A549 (cell line): ENCODE results near the gene SFRP5. TPM values are rescaled to one million over a fixed set of nuclear protein-coding genes. Genes with fewer than 3 reads are reported as not detected.

Source experiments
- ATAC-seq, 2 experiments: fragments of 200-7000 bp in 1 of 2; fragments of >200 bp in 1 of 2; cut with Nextera tagmentation in 1 of 2; cut with Tn5 transposase in 1 of 2; 3 replicates each; pipeline versions ENCODE4 v1.8.0 to v1.9.1; 2018 to 2020; ENCODE audit warnings: mild to moderate bottlenecking in 1 of 2, moderate library complexity in 1 of 2
- CTCF ChIA-PET: fragments of 300-600 bp; sonication (Branson Sonifier 250); formaldehyde crosslinking; extraction: SDS; loops from one replicate; lab custom pipeline; 2021; ENCODE audit warnings: antibody characterized with exemption, inconsistent platforms; lab: Yijun Ruan, JAX
- POLR2A ChIA-PET: fragments of 350-600 bp; formaldehyde crosslinking; extraction: SDS; loops from one replicate; lab custom pipeline; 2021; ENCODE audit warnings: antibody characterized with exemption, inconsistent platforms; lab: Yijun Ruan, JAX
- DNase-seq, 2 experiments: peaks; one replicate each; pipeline versions ENCODE4 v3.0.0 to v3.0.0-alpha.2; 2011 to 2016; ENCODE audit warnings: low read depth in 1 of 2, low spot score in 1 of 2
- FAIRE-seq: peaks from 2 replicates; lab custom pipeline; 2011; peaks lifted over from hg19 to GRCh38; lab: Jason Lieb, UNC
- H3K27ac ChIP-seq, 2 experiments: fragments of >200 bp; sonication (Bioruptor Twin); formaldehyde crosslinking; 3 replicates each; pipeline ENCODE4 v1.5.1; 2016 to 2017
- H3K4me1 ChIP-seq: fragments of >200 bp; sonication (Bioruptor Twin); formaldehyde crosslinking; 3 replicates; pipeline ENCODE4 v1.6.1; 2016
- H3K4me2 ChIP-seq: fragments of >200 bp; sonication (Bioruptor Twin); formaldehyde crosslinking; 3 replicates; pipeline ENCODE4 v1.6.1; 2016
- H3K4me3 ChIP-seq: fragments of >200 bp; sonication (Bioruptor Twin); formaldehyde crosslinking; 3 replicates; pipeline ENCODE4 v1.5.1; 2016
- H3K9me3 ChIP-seq: fragments of >200 bp; sonication (Bioruptor Twin); formaldehyde crosslinking; 3 replicates; pipeline ENCODE4 v1.6.1; 2016
- ATOH8 ChIP-seq: fragments of 250-450 bp; sonication (Bioruptor Pico); IDR thresholded peaks from 2 replicates; pipeline ENCODE4 v1.5.0; 2020; ENCODE audit warnings: low read depth, mild to moderate bottlenecking, moderate library complexity
- ELK1 ChIP-seq: fragments of 150-350 bp; IDR thresholded peaks from 2 replicates; pipeline ENCODE4 v1.6.1; 2014; ENCODE audit warnings: low read depth, mild to moderate bottlenecking, low read length
- EP300 ChIP-seq, 2 experiments: fragments of >200 bp; sonication (Bioruptor Twin); formaldehyde crosslinking; IDR thresholded peaks; 2 replicates in 1 of 2; 3 replicates in 1 of 2; pipeline ENCODE4 v1.6.1; 2016 to 2017
- FOSL2 ChIP-seq, 2 experiments: fragments of 450-650 bp in 1 of 2; fragments of >200 bp in 1 of 2; sonication (Bioruptor Twin) in 1 of 2; formaldehyde crosslinking; IDR thresholded peaks; 2 replicates each; pipeline versions ENCODE4 v1.5.0 to v1.6.1; 2016 to 2020; ENCODE audit warnings: mild to moderate bottlenecking in 1 of 2, moderate library complexity in 1 of 2
- GATA3 ChIP-seq: IDR thresholded peaks from 2 replicates; pipeline ENCODE4 v1.6.1; 2012; ENCODE audit warnings: borderline replicate concordance
- HDAC2 ChIP-seq: fragments of 200-600 bp; sonication (generic); IDR thresholded peaks from 2 replicates; pipeline ENCODE4 v1.6.1; 2016
- HEYL ChIP-seq: fragments of 250-450 bp; sonication (Bioruptor Pico); IDR thresholded peaks from 2 replicates; pipeline ENCODE4 v1.8.0; 2021; ENCODE audit warnings: mild to moderate bottlenecking, moderate library complexity
- HOXB5 ChIP-seq: fragments of 250-450 bp; sonication (Bioruptor Pico); IDR thresholded peaks from 2 replicates; pipeline ENCODE4 v1.5.0; 2020; ENCODE audit warnings: mild to moderate bottlenecking, moderate library complexity
- JUN ChIP-seq, 2 experiments: fragments of >200 bp; sonication (Bioruptor Twin); formaldehyde crosslinking; IDR thresholded peaks; 2 replicates in 1 of 2; 3 replicates in 1 of 2; pipeline ENCODE4 v1.6.1; 2016 to 2017
- KDM5A ChIP-seq: fragments of 200-600 bp; sonication (generic); IDR thresholded peaks from 2 replicates; pipeline ENCODE4 v1.6.1; 2016; ENCODE audit warnings: antibody characterized with exemption, mild to moderate bottlenecking
- MAZ ChIP-seq: fragments of 150-350 bp; IDR thresholded peaks from 2 replicates; pipeline ENCODE4 v1.6.1; 2014; ENCODE audit warnings: antibody characterized with exemption, low read depth, low read length, borderline replicate concordance
- NPAS2 ChIP-seq: fragments of 250-450 bp; sonication (Bioruptor Pico); IDR thresholded peaks from 2 replicates; pipeline ENCODE4 v1.8.0; 2022; ENCODE audit warnings: mild to moderate bottlenecking, moderate library complexity, borderline replicate concordance
- POLR2AphosphoS2 ChIP-seq: conservative IDR thresholded peaks from 2 replicates; pipeline ENCODE4 v1.6.1; 2012; ENCODE audit warnings: low read length, improper control_type of control experiment, inconsistent platforms
- RAD21 ChIP-seq, 2 experiments: fragments of >200 bp in 1 of 2; sonication (Bioruptor Twin) in 1 of 2; formaldehyde crosslinking in 1 of 2; IDR thresholded peaks in 1 of 2; conservative IDR thresholded peaks in 1 of 2; 2 replicates in 1 of 2; 3 replicates in 1 of 2; pipeline ENCODE4 v1.6.1; 2012 to 2018; ENCODE audit warnings: inconsistent platforms in 1 of 2
- REST ChIP-seq: fragments of 200-600 bp; sonication (generic); IDR thresholded peaks from 2 replicates; pipeline ENCODE4 v1.6.1; 2016; ENCODE audit warnings: antibody characterized with exemption, mild to moderate bottlenecking, moderate library complexity
- RNF2 ChIP-seq: fragments of 200-600 bp; sonication (generic); IDR thresholded peaks from 2 replicates; pipeline ENCODE4 v1.6.1; 2016; ENCODE audit warnings: low read depth, mild to moderate bottlenecking, antibody characterized with exemption, moderate library complexity, borderline replicate concordance
- TP53 ChIP-seq: fragments of 250-450 bp; sonication (Bioruptor Pico); IDR thresholded peaks from 2 replicates; pipeline ENCODE4 v1.5.0; 2021; ENCODE audit warnings: mild to moderate bottlenecking, moderate library complexity
- USF2 ChIP-seq: fragments of 450-650 bp; IDR thresholded peaks from 2 replicates; pipeline ENCODE4 v1.6.1; 2014; ENCODE audit warnings: antibody characterized with exemption
- ZSCAN20 ChIP-seq: fragments of 250-450 bp; sonication (Bioruptor Pico); IDR thresholded peaks from 2 replicates; pipeline ENCODE4 v1.8.0; 2022; ENCODE audit warnings: mild to moderate bottlenecking, moderate library complexity
- WGBS: methylation state at CpG from one replicate; pipeline ENCODE4 v1.1.6; 2017; ENCODE audit errors: missing lambda C conversion rate; 5-methylcytosine and 5-hydroxymethylcytosine counted together
- polyA plus RNA-seq, 4 experiments: library from polyadenylated mRNA; depleted of rRNA in 3 of 4; stranded (reverse); fragments of >200 nt; fragmentation: RNase III in 1 of 4; extraction: RNeasy Plus Mini Kit Qiagen cat#74134 plus additional on column Dnase treatment in 1 of 4; gene quantifications; 2 replicates in 3 of 4; 3 replicates in 1 of 4; pipeline ENCODE4 v1.2.3, GENCODE V29; 2011 to 2017

The SFRP5 gene
- polyA plus RNA-seq, 2 of the 4 experiments (the other 2 are of a cell fraction), result 0.50 to 1.2 TPM

- no peak for TF ChIP-seq ATOH8 (CRISPR knock-in tag)
These were observed 23.7 kb downstream of the SFRP5 start (continued) for GRCh38 chr10:97748116-97748515.

- FAIRE-seq (no peak), DNase-seq (no peak), ATAC-seq (no peak)
- no peak for TF ChIP-seq KDM5A
- TF ChIP-seq HDAC2, result no peak
- no peak for TF ChIP-seq EP300 (IDR thresholded peaks at IDR 0.05)
- POLR2A ChIA-PET, result interaction anchor here (0.9 kb wide), 1 partner anchor 11 kb away, joined by 4 read pairs; the partner anchor contains the start of gene ZFYVE27
- H3K9me3 ChIP-seq, result no peaks in the 10 kb centered on the region
- no peak overlapping the region for H3K27ac ChIP-seq
- 83% methylated on average over 1 of the region's 1 CpG for WGBS
- no peaks in the 10 kb centered on the region for H3K4me1 ChIP-seq
- H3K4me2 ChIP-seq, result no peak overlapping the region
- CTCF ChIA-PET, result interaction anchor here (0.8 to 5.1 kb wide), 5 partner anchors 12 to 294 kb away, joined by 3 to 46 read pairs (median 8); partner anchors contain the start of gene SFRP5
- H3K4me3 ChIP-seq, result no peak overlapping the region
These were observed 24.2 kb downstream of the SFRP5 start for GRCh38 chr10:97747573-97747972.

GRCh38 chr10:97744405-97745035, 27.3 kb downstream of the SFRP5 start:
- Histone ChIP-seq H3K4me3 (no peak overlapping the region), H3K4me1 (no peaks in the 10 kb centered on the region), H3K4me2 (no peak overlapping the region), H3K27ac (no peak overlapping the region), H3K9me3 (no peaks in the 10 kb centered on the region)
- DNase-seq (no peak), FAIRE-seq (no peak), ATAC-seq (no peak; a peak in 2 of 6 replicates)
- WGBS, result 95% methylated on average over 15 of the region's 15 CpGs
- POLR2A ChIA-PET, result interaction anchor here (1.3 to 1.8 kb wide), 2 partner anchors 30 to 57 kb away, joined by 3 to 6 read pairs; partner anchors contain the start of gene AVPI1
- CTCF ChIA-PET, result interaction anchor here (0.8 to 3.7 kb wide), 15 partner anchors 12 to 301 kb away, joined by 3 to 19 read pairs (median 5); no protein-coding TSS in a partner anchor
- TF ChIP-seq GATA3 (no peak), MAZ (no peak), TP53 (CRISPR knock-in tag) (no peak), FOSL2 (IDR thresholded peaks at IDR 0.05) (no peak), FOSL2 (CRISPR knock-in tag; IDR thresholded peaks at IDR 0.05) (no peak), RAD21 (conservative IDR thresholded peaks at IDR 0.05 in 1 of 2, IDR thresholded peaks at IDR 0.05 in 1 of 2) (no peak), ELK1 (no peak), REST (no peak), HEYL (CRISPR knock-in tag) (no peak), HOXB5 (no peak), RNF2 (no peak), KDM5A (no peak), NPAS2 (CRISPR knock-in tag) (no peak), ZSCAN20 (CRISPR knock-in tag) (no peak), JUN (IDR thresholded peaks at IDR 0.05) (no peak), USF2 (no peak), POLR2AphosphoS2 (no peak)
